ENCODE results near the gene SLC39A11. TPM values are rescaled to one million over a fixed set of nuclear protein-coding genes. Genes with fewer than 3 reads are reported as not detected.
A peak's percentile ranks its signal among the peaks of the same experiment; 100 is the strongest.

SLC39A11 gene
- polyA plus RNA-seq, 1 of the 3 experiments (the other 2 are of a cell fraction): 23.5 TPM

- POLR2A ChIA-PET: no interaction called here
Observed at GRCh38 chr17:72683506-72684404, 408.7 kb downstream of the SLC39A11 start.

GRCh38 chr17:72682605-72683004 lies 409.9 kb downstream of the SLC39A11 start:
- POLR2A ChIA-PET: interaction anchor here (0.7 kb wide), 2 partner anchors 7 to 728 kb away, joined by 4 read pairs; no protein-coding TSS in a partner anchor
- Histone ChIP-seq H3K9me2 (no peaks in the 10 kb centered on the region), H3K27ac (ENCODE audit: low read depth in 2 of 2, low read length in 1 of 2) (peak overlapping the region in 1 of 2 experiments; percentile 67; a peak in 2 of 4 replicates)
- TF ChIP-seq JUND (IDR thresholded peaks at IDR 0.05): no peak
- TF ChIP-seq YY1 (IDR thresholded peaks at IDR 0.05; ENCODE audit: low read depth): no peak
- TF ChIP-seq GATA2 (CRISPR knock-in tag; IDR thresholded peaks at IDR 0.05): no peak
- TF ChIP-seq ZBTB33 (IDR thresholded peaks at IDR 0.05; ENCODE audit: borderline replicate concordance, low read depth): no peak
- TF ChIP-seq USF2 (IDR thresholded peaks at IDR 0.05; ENCODE audit: borderline replicate concordance, low read depth, low read length): no peak
- no peak for TF ChIP-seq TEAD4 (IDR thresholded peaks at IDR 0.05; ENCODE audit: borderline replicate concordance, insufficient read depth)
- TF ChIP-seq REST (IDR thresholded peaks at IDR 0.05; ENCODE audit: low read depth, low read length): no peak
- TF ChIP-seq IRF3 (IDR thresholded peaks at IDR 0.05; ENCODE audit: low read depth, low read length): no peak
- no peak for TF ChIP-seq FOXJ3 (CRISPR knock-in tag; IDR thresholded peaks at IDR 0.05)
- no peak for TF ChIP-seq PBX3 (IDR thresholded peaks at IDR 0.05)
- no peak for TF ChIP-seq GABPA (IDR thresholded peaks at IDR 0.05; ENCODE audit: low read depth)
- TF ChIP-seq TCF12 (IDR thresholded peaks at IDR 0.05): no peak
- TF ChIP-seq CHD2 (IDR thresholded peaks at IDR 0.05; ENCODE audit: low read length, partially characterized antibody): no peak

More at GRCh38 chr17:72683506-72684404, 408.7 kb downstream of the SLC39A11 start:
- Histone ChIP-seq H3K36me3 (replicated peaks in 1 of 2; ENCODE audit: control insufficient read depth in 1 of 2, insufficient read depth in 2 of 2, low read length in 1 of 2) (no peaks in the 10 kb centered on the region), H3K4me3 (ENCODE audit: low read depth in 2 of 2, low read length in 1 of 2) (no peak overlapping the region), H3F3A (replicated peaks; ENCODE audit: insufficient read depth) (peaks cover 7% of the 10 kb centered on the region), H3K9me2 (no peaks in the 10 kb centered on the region), H2AFZ (ENCODE audit: low read depth) (no peak overlapping the region), H3K79me2 (ENCODE audit: insufficient read depth) (no peaks in the 10 kb centered on the region), H3K4me2 (peak overlapping the region; percentile 17; the same call in 1 of the 2 replicates), H3K9me3 (0 out of 2 replicates have a peak, but pooled peaks cover 5% of the 10 kb centered on the region), H3K27ac (ENCODE audit: low read depth in 2 of 2, low read length in 1 of 2) (peak overlapping the region in 1 of 2 experiments; percentile 67; a peak in 2 of 4 replicates), H4K20me1 (ENCODE audit: insufficient read depth) (no peaks in the 10 kb centered on the region), H3K9ac (peak overlapping the region; percentile 7; the same call in 1 of the 2 replicates), H3K4me1 (ENCODE audit: control insufficient read depth in 1 of 2, insufficient read depth in 2 of 2, low read depth in 1 of 2, low read length in 1 of 2) (peaks cover 0 to 24% of the 10 kb centered on the region in 2 experiments; a peak in 2 of 4 replicates), H3K27me3 (ENCODE audit: insufficient read depth) (no peaks in the 10 kb centered on the region)
- TF ChIP-seq TAF1 (IDR thresholded peaks at IDR 0.05; ENCODE audit: borderline replicate concordance, low read depth, low read length) (no peak), RXRA (IDR thresholded peaks at IDR 0.05; ENCODE audit: borderline replicate concordance, low read depth) (peak; percentile 11; the same call in 1 of the 2 replicates), MXI1 (IDR thresholded peaks at IDR 0.05; ENCODE audit: low read depth, low read length) (no peak), JUND (IDR thresholded peaks at IDR 0.05) (peak; percentile 37; the same call in 1 of the 2 replicates), EP300 (IDR thresholded peaks at IDR 0.05; ENCODE audit: borderline replicate concordance in 1 of 2, low read depth in 1 of 2, low read length in 1 of 2) (0 out of 4 replicates have a peak, but pooled peaks of 1 of the 2 experiments have one; percentile 12), FOSL2 (IDR thresholded peaks at IDR 0.05; ENCODE audit: borderline replicate concordance, low read depth) (peak; percentile 68)
- 54% methylated on average over 10 of the region's 10 CpGs for WGBS (ENCODE audit: low lambda C conversion rate)
- DNase-seq: no peak
- CTCF ChIA-PET: interaction anchor here (1.1 to 1.5 kb wide), 4 partner anchors 16 to 127 kb away, joined by 4 to 5 read pairs (median 4); no protein-coding TSS in a partner anchor

More at GRCh38 chr17:72682605-72683004, 409.9 kb downstream of the SLC39A11 start:
- Histone ChIP-seq H3K36me3 (replicated peaks in 1 of 2; ENCODE audit: control insufficient read depth in 1 of 2, insufficient read depth in 2 of 2, low read length in 1 of 2) (no peaks in the 10 kb centered on the region), H3K27me3 (ENCODE audit: insufficient read depth) (no peaks in the 10 kb centered on the region), H3F3A (replicated peaks; ENCODE audit: insufficient read depth) (peaks cover 7% of the 10 kb centered on the region), H3K4me1 (ENCODE audit: control insufficient read depth in 1 of 2, insufficient read depth in 2 of 2, low read depth in 1 of 2, low read length in 1 of 2) (peaks cover 0 to 33% of the 10 kb centered on the region in 2 experiments; a peak in 2 of 4 replicates), H3K4me2 (peak overlapping the region; percentile 17; the same call in 1 of the 2 replicates), H2AFZ (ENCODE audit: low read depth) (no peak overlapping the region), H3K9me3 (0 out of 2 replicates have a peak, but pooled peaks cover 5% of the 10 kb centered on the region), H3K79me2 (ENCODE audit: insufficient read depth) (no peaks in the 10 kb centered on the region), H3K4me3 (ENCODE audit: low read depth in 2 of 2, low read length in 1 of 2) (no peak overlapping the region), H3K9ac (no peak overlapping the region), H4K20me1 (ENCODE audit: insufficient read depth) (no peaks in the 10 kb centered on the region)
- DNase-seq: no peak
- 13% methylated on average over 1 of the region's 1 CpG for WGBS (ENCODE audit: low lambda C conversion rate)
- CTCF ChIA-PET: interaction anchor here (0.6 to 2.0 kb wide), 3 partner anchors 45 to 126 kb away, joined by 3 to 8 read pairs (median 4); no protein-coding TSS in a partner anchor
